T-helper 1 cell (primary cell): ENCODE data around the gene RAB14.

Source experiments
- DNase-seq, 5 donors: peaks; one replicate each; pipeline ENCODE4 v3.0.0-alpha.2; 2012 to 2020

Gene RAB14

GRCh38 chr9:121218357-121219027 lies 16.8 kb upstream of the RAB14 start:
- no peak for DNase-seq

GRCh38 chr9:121217609-121218292 lies 16.1 kb upstream of the RAB14 start:
- peak in 1 of 5 donors; percentile 40 for DNase-seq

GRCh38 chr9:121216271-121216805 lies 14.7 kb upstream of the RAB14 start:
- DNase-seq: no peak

GRCh38 chr9:121214005-121214404 lies 12.3 kb upstream of the RAB14 start:
- no peak for DNase-seq

GRCh38 chr9:121213136-121213806 lies 11.6 kb upstream of the RAB14 start:
- DNase-seq: peak; percentile 22 to 63 (median 46)

- DNase-seq: no peak
Observed at GRCh38 chr9:121210536-121210935, 8.9 kb upstream of the RAB14 start.

GRCh38 chr9:121207371-121207940 lies 5.8 kb upstream of the RAB14 start:
- DNase-seq: peak in 1 of 5 donors; percentile 72

GRCh38 chr9:121206516-121207370 lies 5.1 kb upstream of the RAB14 start:
- DNase-seq: peak in 1 of 5 donors; percentile 62

- DNase-seq: no peak
Observed at GRCh38 chr9:121204611-121205010, 2.9 kb upstream of the RAB14 start.

GRCh38 chr9:121204121-121204520 lies 2.5 kb upstream of the RAB14 start:
- no peak for DNase-seq

- DNase-seq: peak; percentile 22 to 53 (median 35)
Observed at GRCh38 chr9:121201045-121201737, 478 bp downstream of the RAB14 start.

- no peak for DNase-seq
Observed at GRCh38 chr9:121200356-121200755, 1.3 kb downstream of the RAB14 start.

GRCh38 chr9:121199921-121200320 lies 1.7 kb downstream of the RAB14 start:
- no peak for DNase-seq

GRCh38 chr9:121198512-121199042 lies 3.1 kb downstream of the RAB14 start:
- no peak for DNase-seq

- no peak for DNase-seq
Observed at GRCh38 chr9:121197132-121197531, 4.5 kb downstream of the RAB14 start.

GRCh38 chr9:121196389-121196788 lies 5.3 kb downstream of the RAB14 start:
- no peak for DNase-seq

GRCh38 chr9:121194730-121195129 lies 6.9 kb downstream of the RAB14 start:
- no peak for DNase-seq

GRCh38 chr9:121192959-121193640 lies 8.6 kb downstream of the RAB14 start:
- DNase-seq: no peak

- no peak for DNase-seq
Observed at GRCh38 chr9:121192518-121192917, 9.2 kb downstream of the RAB14 start.

- DNase-seq: no peak
Observed at GRCh38 chr9:121191235-121191634, 10.4 kb downstream of the RAB14 start.

GRCh38 chr9:121189660-121190059 lies 12.0 kb downstream of the RAB14 start:
- DNase-seq: no peak
